Measurements from ENCODE around the gene POLE3.

Gene POLE3

DNA sequence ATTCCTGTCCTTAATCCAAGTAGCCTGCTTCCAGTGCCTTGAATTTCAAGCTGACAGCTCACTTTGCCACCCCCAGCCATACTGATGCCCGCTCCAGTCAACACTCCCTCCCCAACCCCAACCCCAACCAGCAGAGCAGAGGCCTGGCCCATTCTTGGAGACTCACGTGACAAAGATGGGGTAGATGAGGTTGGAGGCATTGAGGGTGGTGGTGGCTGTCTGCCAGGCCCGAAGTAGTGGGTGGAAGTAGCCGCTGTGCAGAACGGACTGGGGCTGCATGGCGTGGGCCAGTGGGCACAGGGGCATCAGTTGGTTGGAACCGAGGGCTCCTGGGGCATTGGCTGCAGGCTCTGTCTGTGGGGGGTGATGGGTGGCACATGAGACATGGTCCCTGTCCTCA lies 17.2 kb downstream of the POLE3 start:
- Histone ChIP-seq H3K9me3 (replicated peaks; ENCODE audit: insufficient read depth, low read length) (no peaks in the 10 kb centered on the region), H3K4me2 (ENCODE audit: low read depth, low read length) (no peak overlapping the region), H3K27ac (ENCODE audit: low read length) (no peak overlapping the region), H3F3A (ENCODE audit: insufficient read depth, low read length) (no peaks in the 10 kb centered on the region), H4K20me1 (ENCODE audit: insufficient read depth, low read length) (no peaks in the 10 kb centered on the region), H3K4me1 (ENCODE audit: low read length) (no peaks in the 10 kb centered on the region), H3K27me3 (replicated peaks; ENCODE audit: insufficient read depth, low read length) (no peaks in the 10 kb centered on the region), H3K9ac (ENCODE audit: low read length) (no peak overlapping the region), H3K79me2 (ENCODE audit: low read length) (no peaks in the 10 kb centered on the region), H2AFZ (ENCODE audit: low read length) (no peak overlapping the region), H3K4me3 (ENCODE audit: low read length) (no peak overlapping the region), H3K36me3 (replicated peaks; ENCODE audit: insufficient read depth, low read length) (no peaks in the 10 kb centered on the region), H3K9me2 (replicated peaks; ENCODE audit: insufficient read depth, low read length) (no peaks in the 10 kb centered on the region)
- TF ChIP-seq CTCF (IDR thresholded peaks at IDR 0.05; ENCODE audit: low read length) (no peak), EZH2 (optimal IDR thresholded peaks at IDR 0.05; ENCODE audit: low read depth, low read length) (no peak), EZH2phosphoT487 (IDR thresholded peaks at IDR 0.05; ENCODE audit: low read length) (no peak)
- DNase-seq = no peak

- H3K9me3 ChIP-seq (replicated peaks; ENCODE audit: insufficient read depth, low read length) = no peaks in the 10 kb centered on the region
- H3K79me2 ChIP-seq (ENCODE audit: low read length) = no peaks in the 10 kb centered on the region
- H3K27ac ChIP-seq (ENCODE audit: low read length) = no peak overlapping the region
- no peaks in the 10 kb centered on the region for H3F3A ChIP-seq (ENCODE audit: insufficient read depth, low read length)
- no peaks in the 10 kb centered on the region for H3K9me2 ChIP-seq (replicated peaks; ENCODE audit: insufficient read depth, low read length)
- TF ChIP-seq EZH2 (optimal IDR thresholded peaks at IDR 0.05; ENCODE audit: low read depth, low read length) (no peak), CTCF (IDR thresholded peaks at IDR 0.05; ENCODE audit: low read length) (no peak), EZH2phosphoT487 (IDR thresholded peaks at IDR 0.05; ENCODE audit: low read length) (no peak)
- DNase-seq = no peak
- H3K4me1 ChIP-seq (ENCODE audit: low read length) = no peaks in the 10 kb centered on the region
- H2AFZ ChIP-seq (ENCODE audit: low read length) = no peak overlapping the region
- no peaks in the 10 kb centered on the region for H3K27me3 ChIP-seq (replicated peaks; ENCODE audit: insufficient read depth, low read length)
- no peak overlapping the region for H3K4me2 ChIP-seq (ENCODE audit: low read depth, low read length)
- H3K9ac ChIP-seq (ENCODE audit: low read length) = no peak overlapping the region
- no peaks in the 10 kb centered on the region for H4K20me1 ChIP-seq (ENCODE audit: insufficient read depth, low read length)
- H3K36me3 ChIP-seq (replicated peaks; ENCODE audit: insufficient read depth, low read length) = no peaks in the 10 kb centered on the region
- H3K4me3 ChIP-seq (ENCODE audit: low read length) = no peak overlapping the region
Measured at GRCh38 chr9:113391917-113392316, 18.6 kb downstream of the POLE3 start.

GRCh38 chr9:113390192-113390960 lies 20.1 kb downstream of the POLE3 start:
- no peaks in the 10 kb centered on the region for H3K36me3 ChIP-seq (replicated peaks; ENCODE audit: insufficient read depth, low read length)
- DNase-seq = no peak

More at GRCh38 chr9:113390192-113390960, 20.1 kb downstream of the POLE3 start:
- Histone ChIP-seq H3K9me2 (replicated peaks; ENCODE audit: insufficient read depth, low read length) (no peaks in the 10 kb centered on the region), H3K4me1 (ENCODE audit: low read length) (no peaks in the 10 kb centered on the region), H3K27me3 (replicated peaks; ENCODE audit: insufficient read depth, low read length) (no peaks in the 10 kb centered on the region), H3F3A (ENCODE audit: insufficient read depth, low read length) (no peaks in the 10 kb centered on the region), H4K20me1 (ENCODE audit: insufficient read depth, low read length) (no peaks in the 10 kb centered on the region), H3K9ac (ENCODE audit: low read length) (no peak overlapping the region), H3K4me3 (ENCODE audit: low read length) (no peak overlapping the region), H3K79me2 (ENCODE audit: low read length) (no peaks in the 10 kb centered on the region), H3K9me3 (replicated peaks; ENCODE audit: insufficient read depth, low read length) (no peaks in the 10 kb centered on the region), H3K27ac (ENCODE audit: low read length) (no peak overlapping the region), H3K4me2 (ENCODE audit: low read depth, low read length) (no peak overlapping the region), H2AFZ (ENCODE audit: low read length) (no peak overlapping the region)
- TF ChIP-seq CTCF (IDR thresholded peaks at IDR 0.05; ENCODE audit: low read length) = no peak
- no peak for TF ChIP-seq EZH2 (optimal IDR thresholded peaks at IDR 0.05; ENCODE audit: low read depth, low read length)
- no peak for TF ChIP-seq EZH2phosphoT487 (IDR thresholded peaks at IDR 0.05; ENCODE audit: low read length)

Data from MM.1S (cell line).